HG03520 (cell line): Measurements from ENCODE around the gene CYP20A1.
A peak's percentile ranks its signal among the peaks of the same experiment; 100 is the strongest.
"Not testable (repeated sequence)": the region's sequence is repeated elsewhere in the genome, so short reads cannot be mapped to it uniquely, and the experiment has no call there.

ENCODE experiments used
- ATAC-seq: cut with Tn5 transposase; IDR thresholded peaks from one replicate; pipeline ENCODE4 v1.9.1; 2021; ENCODE audit warnings: mild to moderate bottlenecking, moderate library complexity; ENCODE audit not compliant: unreplicated experiment

CYP20A1 gene

DNA sequence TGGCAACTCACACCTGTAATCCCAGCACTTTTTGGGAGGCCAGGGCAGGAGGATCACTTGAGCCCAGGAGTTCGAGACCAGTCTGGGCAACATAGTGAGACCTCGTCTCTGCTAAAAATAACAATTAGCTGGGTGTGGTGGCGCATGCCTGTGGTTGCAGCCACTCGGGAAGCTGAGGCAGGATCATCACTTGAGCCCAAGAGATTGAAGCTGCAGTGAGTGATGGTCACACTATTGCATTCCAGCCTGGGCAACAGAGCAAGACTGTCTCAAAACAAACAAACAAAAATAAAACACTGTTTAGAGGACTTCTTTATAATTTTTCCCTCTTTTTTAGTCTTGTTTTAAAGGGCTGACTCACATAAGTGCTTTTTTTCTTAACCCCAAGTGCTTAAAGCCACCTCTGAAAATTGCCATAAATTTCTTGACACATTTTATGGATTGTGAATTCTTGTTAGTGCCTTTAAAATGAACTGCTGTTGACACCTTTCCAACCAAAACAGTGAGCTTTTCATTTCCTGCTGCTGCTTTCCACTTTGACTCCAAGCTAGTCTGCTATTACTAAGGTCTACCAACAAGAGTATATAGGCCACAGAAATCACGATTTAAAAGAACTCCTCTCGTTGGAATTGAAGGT, 41.7 kb downstream of the CYP20A1 start:
- ATAC-seq, result no peak

DNA sequence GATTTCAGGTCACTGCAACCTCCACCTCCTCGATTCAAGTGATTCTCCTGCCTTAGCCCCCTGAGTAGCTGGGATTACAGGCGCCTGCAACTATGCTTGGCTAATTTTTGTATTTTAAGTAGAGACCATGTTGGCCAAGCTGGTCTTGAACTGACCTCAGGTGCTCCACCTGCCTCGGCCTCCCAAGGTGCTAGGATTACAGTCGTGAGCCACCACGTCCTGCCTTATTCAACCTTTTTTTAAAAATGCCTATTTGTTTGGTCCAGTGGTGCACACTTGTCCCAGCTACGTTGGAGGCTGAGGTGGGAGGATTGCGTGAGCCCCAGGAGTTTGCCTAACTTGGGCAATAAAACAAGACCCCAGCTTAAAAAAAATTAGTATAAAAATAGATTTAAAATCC, 43.3 kb downstream of the CYP20A1 start:
- ATAC-seq, result no peak

DNA sequence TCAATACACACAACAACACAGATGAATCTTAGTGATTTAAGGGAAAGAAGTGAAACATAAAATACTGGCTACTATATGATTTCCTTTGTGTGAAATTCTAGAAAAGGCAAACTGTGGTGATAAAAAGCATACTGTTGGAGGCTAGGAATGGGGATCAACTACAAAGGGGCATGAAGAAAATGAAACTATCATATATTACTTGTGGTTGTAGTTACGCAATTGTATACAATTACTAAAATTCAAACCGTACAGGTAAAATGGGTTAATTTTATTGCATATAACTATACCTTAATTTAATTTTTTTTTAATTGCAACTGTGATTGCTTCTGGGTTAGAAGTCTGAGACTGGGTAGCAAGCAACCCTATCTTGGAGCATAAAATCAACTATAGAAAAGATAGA, 47.7 kb downstream of the CYP20A1 start:
- ATAC-seq, result no peak

DNA sequence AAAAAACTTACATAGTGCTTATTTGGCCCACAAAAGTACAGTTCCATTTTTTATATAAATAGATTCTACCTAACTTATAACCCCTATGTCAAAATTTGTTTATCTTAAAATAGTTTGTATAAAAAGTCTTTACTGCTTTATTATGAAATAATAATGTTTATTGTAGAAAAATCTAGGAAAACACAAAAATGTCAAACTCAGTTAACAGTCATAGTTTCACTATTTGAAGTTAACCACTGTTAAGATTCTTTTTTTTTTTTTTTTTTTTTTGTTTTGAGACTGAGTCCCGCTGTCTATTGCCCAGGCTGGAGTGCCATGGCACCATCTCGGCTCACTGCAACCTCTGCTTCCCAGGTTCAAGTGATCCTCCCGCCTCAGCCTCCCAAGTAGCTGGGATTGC, 62.8 kb downstream of the CYP20A1 start:
- ATAC-seq, result no peak

DNA sequence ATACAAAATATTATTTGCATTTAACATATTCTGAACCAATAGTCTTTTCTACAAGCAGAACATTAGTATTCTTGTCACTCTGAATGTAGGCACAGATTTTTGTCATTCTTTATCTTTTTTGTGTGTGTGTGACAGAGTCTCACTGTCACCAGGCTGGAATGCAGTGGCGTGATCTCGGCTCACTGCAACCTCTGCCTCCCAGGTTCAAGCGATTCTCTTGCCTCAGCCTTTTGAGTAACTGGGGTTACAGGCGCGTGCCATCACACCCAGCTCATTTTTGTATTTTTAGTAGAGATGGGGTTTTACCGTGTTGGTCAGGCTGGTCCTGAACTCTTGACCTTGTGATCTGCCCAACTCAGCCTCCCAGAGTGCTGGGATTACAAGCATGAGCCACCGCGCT, 63.8 kb downstream of the CYP20A1 start:
- not testable (repeated sequence) for ATAC-seq

DNA sequence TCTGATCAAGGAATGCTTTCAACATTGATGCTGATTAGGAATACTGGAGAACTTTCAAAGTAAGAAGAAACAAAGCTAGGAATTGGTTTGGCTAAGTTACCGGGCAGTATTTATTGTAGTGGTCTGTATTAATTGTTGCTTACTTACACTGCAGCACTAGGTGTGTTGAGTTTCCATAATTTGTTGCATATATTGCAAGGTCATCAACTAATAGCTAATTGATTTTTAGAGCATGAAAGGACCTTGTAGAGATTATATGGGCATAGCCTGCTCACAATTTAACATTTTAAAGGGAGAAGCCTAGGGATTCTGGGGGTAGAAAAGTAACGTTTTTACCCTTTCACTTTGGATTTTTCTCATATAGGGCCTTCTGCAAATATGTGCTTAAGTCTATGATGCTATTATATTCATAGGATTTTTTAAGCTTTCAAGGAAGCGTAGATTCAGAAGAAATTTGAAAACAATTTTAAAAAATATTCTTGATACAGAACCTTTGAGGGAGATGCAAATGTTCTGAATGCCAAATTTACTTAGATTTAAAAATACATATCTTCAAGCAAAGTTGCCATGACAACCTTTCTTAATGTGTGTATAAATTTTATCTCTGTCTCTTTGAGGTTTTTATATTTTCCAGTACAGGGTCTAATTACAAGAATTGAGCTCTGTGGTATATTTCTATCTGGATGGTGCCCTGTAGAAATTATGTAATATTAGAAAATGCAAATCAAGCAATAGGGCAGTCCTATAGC, 72.0 kb downstream of the CYP20A1 start:
- no peak for ATAC-seq

DNA sequence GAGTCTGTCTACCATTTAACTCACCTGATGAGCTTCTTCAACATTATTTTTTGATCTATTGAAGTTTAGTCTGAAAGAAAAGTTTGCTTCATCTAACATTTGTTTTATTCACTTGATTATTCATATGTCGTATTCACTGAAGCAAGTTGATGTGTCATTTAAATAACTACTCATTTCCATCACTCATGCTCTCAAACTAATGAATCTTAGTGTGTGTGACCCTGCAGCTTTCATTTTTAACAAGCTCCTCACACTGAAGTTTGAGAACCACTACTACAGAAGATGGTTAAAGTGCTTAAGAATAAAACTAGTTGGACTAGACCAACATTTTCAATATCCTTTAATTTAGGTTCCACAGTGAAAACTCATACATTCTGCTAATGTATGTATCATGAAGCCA, 87.5 kb downstream of the CYP20A1 start:
- ATAC-seq, result no peak

DNA sequence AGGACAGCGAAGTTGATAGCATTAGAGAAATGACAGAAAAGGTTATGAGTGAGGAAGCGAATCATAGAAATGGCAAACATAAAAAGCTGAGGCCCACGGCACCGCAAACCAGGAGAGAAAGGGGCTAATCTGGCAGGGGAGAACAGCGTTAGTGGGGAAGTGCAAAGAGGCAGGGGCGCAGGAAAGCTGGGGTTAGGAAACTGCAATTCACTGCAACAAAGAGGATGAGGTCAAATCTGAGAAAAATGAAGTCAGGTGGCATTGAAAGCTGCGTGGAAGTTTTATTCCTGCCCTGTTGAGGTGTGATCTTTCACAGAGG, 88.7 kb downstream of the CYP20A1 start:
- peak; percentile 7 for ATAC-seq

DNA sequence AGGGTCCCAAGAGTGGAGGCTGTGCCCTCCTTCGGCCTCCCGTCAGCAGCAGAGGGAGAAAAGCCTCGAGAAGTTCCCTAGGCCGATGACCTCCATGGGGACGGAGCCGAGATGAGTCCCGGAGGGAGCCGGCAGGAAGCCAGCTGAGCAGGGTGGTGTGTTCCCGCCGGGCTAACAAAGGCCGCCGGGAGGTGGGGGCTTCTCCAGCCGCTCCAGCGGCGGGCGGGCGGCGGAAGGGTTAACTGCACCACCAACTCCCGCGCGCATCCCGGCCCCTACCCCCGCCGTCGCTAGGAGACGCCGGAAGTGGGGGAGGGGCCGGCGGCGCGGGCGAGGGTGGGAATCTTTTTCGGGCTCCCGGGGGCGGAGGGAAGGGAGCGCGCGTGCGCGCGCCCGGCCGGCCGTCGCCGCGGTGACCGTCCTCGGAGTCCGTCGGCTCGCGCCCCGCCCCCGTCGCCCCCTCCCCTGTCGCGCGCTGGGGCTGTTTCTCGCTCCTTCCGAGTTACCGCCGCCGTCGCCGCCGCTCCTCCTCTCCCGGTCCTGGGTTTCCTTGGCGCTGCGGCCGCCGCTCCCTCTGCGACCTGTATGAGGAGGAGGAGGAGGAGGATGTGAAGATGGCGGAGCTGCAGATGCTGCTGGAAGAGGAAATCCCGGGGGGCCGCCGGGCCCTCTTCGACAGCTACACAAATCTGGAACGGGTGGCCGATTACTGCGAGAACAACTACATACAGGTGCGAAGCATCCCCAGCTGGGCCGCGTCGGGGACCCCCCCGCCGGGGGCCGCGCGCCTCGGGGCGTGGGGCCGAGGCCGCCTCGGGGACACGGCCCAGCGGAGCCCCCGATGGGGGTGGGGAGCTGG, 89.3 kb downstream of the CYP20A1 start, which contains the start of gene ABI2:
TSS of gene ABI2 (plus strand) at position 494 of the 859 bp plus-strand sequence. CDS start at position 615, 121 bp downstream.
- peak; percentile 50 for ATAC-seq

DNA sequence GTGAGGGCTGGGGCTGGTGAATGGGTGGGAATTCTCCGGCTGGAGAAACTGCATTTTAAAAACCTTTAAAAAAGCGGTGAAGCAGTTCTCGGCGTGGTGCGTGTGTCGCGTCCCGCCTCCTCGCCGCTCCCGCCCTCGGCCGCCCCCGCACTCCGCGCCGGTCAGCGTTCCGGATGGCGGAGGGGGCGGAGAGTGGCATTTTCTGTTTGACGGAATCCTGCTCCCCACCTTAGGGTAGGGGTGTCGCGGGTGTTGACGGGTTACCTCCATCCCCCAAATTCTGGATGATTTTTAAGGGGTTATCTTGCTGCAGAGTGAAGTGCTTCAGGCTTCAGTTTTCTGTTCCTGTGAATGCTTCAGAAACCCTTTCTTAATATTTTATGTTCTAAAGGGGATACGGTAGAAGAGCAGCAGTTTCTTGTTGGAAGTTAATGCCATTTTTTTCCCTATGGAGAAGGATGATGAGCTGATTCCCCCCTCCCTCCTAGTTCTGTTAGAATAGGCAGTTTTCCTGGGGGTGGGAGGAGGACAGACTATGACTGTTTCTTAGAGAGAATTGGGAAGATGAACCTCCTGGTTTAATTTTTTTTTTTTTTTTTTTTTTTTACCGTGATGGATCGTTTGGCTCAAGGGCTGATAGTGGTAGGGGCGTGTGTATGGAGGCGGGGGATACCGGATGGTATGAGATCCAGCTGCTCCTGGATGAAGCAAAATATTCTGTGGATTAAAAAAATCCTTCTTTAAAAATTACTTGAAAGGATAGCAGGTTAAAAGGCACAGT, 90.1 kb downstream of the CYP20A1 start:
- peak; percentile 43 for ATAC-seq

DNA sequence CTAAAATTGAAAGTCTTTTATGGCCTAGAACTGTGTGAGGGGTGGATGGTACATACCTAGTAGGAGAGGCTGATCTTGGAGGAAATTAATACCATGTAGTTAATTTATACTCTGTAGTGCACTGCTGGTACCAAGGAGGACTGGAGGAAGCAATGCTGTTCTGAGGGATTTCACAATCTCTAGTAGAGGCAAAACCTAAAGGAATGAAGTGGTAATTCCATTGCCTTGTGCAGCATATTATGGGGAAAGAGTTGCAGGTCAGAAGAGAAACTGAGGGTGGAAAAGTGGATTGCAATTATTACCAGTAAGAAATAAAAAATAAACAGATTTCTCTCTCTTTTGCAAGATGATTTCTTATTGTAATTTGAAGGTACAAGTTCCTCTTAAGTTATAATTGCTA, 91.6 kb downstream of the CYP20A1 start:
- no peak for ATAC-seq

DNA sequence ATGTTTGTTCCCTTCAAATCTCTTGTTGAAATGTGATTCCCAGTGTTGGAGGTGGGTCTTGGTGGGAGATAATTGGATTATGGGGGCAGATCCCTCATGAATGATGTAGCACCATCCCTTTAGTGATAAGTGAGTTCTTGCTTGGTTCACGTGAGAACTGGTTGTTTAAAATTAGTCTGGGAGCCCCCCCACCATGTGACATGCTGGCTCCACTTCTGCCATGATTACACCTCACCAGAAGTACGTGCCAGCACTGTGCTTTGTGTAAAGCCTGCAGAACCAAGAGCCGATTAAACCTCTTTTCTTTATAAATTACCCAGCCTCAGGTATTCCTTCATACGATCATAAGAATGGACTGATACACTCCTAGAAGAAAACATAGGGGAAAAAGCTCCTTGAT, 99.5 kb downstream of the CYP20A1 start:
- no peak for ATAC-seq

DNA sequence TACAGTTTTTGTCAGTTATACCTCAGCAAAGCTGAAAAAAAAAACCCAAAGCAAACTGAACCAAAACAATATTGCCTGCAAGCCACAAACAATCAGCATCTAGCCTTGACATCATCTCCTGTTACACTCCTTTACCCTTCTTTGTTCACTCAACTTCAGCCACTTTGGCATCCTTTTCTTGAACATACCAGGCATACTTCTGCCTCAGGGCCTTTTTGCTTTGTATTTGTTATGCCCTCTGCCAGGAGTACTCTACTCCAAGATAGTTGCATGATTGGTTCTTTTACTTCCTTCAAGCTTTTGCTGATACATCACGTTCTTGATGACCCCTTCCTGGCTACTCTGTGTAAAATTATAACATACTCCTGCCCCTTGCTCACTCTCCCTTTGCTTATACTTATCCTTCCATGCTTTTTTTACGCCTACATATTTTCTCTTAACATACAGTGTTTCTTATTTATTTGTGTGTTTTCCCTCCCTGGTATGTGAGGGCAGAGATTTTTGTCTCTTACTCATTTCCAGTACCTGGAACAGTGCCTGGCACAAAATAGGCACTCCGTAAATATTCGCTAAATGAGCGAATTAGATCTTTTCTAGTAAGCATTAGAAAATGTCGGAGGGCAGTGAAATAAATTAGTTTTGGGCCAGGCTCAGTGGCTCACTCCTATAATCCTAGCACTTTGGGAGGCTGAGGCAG, 102.1 kb downstream of the CYP20A1 start:
- no peak for ATAC-seq

DNA sequence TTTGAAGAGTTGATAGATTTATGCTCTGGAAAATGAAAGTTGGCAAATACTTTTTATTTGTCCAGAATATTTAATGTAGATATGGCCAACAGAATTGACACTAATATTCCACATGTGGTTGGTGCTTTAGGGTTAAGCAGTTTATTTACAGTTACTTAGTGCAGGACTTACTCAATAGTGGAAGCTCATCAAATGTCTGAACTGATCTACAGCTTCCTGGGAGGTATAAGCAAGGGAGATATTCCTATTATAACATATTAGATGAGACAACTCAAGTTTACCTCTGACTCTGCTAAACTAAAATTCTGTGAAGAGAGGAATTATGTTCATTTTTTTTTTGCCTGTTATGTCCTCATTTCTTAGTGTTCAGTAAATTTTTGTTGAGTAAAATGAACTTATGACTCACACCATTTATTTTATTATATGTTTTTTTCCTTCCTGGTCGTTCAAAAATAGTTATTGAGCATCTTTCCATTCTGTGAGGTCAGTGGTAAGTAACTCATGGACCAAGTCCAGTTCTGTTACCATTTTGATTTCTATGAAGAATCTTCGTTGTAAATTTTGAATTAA, 103.0 kb downstream of the CYP20A1 start:
- ATAC-seq, result no peak

DNA sequence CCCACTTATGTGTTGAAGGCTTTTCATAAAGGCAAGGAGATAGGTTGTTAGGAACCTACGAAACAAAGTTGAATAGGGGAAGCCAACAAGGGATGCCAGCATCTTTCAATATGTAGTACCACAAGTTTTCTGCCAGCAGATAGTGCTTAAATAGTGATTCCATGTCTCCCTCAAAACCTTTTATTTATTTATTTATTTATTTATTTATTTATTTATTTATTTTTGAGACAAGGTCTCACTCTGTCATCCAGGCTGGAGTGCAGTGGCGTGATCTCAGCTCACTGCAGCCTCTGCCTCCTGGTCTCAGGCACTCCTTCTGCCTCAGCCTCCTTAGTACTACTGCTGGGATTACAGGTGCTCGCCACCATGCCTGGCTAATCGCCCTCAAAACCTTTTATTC, 103.6 kb downstream of the CYP20A1 start:
- ATAC-seq, result not testable (repeated sequence)

DNA sequence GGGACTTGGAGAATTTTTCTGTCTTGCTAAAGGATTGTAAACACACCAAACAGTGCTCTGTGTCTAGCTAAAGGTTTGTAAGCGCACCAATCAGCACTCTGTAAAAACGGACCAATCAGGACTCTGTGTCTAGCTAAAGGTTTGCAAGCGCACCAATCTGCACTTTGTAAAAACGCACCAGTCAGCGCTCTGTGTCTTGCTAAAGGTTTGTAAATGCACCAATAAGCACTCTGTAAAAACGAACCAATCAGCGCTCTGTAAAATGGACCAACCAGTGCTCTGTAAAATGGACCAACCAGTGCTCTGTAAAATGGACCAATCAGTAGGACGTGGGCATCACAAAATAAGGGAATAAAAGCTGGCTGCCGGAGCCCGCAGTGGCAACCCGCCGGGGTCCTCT, 105.8 kb downstream of the CYP20A1 start:
- no peak for ATAC-seq

DNA sequence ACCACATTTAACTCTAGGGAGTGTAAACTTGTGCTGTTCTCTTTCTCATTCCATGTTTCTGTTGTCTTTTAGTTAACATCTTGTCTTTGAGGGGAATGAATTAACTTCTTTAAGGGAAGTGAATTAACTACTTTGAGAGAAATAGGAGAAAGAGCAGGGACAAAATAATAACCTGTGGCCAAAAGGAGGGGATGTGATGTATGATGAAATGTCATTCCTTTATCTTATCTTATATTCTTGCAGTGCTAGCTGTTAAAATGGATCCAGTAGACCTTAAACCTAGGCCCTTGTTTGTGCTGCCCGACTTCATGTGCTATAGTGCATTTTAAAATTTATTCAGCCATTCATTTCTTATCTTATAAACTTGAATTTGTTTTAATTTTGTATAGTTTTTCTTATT, 107.8 kb downstream of the CYP20A1 start:
- ATAC-seq, result no peak

DNA sequence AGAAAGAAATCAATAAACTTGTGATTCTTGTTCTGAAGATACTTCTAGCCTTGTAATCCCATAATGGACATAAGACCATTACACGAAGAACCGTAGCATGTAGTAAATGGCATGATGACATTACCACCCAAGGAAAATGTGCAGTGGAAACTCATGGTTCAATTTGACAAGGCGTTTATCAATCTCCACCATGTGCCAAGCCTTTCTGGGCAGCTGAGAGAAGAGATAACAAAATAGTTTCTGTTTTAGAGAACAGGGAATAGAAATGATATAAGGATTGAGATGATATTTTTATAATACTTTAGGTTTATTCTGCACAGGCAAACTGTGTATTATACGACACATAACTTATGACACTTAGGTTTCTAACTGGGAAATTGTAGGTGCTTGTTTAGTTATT, 108.6 kb downstream of the CYP20A1 start:
- no peak for ATAC-seq

DNA sequence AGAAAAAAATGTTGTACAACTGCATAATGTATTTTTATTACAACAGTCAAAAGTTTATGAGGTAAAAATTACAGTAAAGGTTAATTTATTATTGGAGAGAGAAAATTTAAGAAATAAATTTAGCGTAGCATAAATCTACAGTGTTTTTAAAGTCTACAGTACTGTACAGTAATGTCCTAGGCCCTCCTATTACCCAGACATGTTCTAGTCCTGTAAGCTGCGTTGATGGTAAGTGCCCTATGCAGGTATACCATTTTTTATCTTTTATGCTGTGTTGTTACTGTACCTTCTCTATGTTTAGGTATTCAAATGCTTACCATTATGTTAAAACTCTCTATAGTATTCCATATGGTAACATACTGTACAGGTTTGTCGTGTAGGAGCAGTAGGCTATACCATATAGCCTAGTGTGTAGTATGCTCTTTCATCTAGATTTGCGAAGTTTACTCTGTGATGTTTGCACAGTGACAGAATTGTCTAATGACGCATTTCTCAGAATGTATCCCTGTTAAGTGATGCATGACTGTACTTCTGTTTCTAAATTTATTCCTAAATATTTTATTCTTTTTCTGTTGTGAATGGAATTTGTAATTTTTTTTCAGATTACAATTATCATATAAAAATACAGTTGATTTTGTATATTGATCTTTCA, 113.9 kb downstream of the CYP20A1 start:
- no peak for ATAC-seq

DNA sequence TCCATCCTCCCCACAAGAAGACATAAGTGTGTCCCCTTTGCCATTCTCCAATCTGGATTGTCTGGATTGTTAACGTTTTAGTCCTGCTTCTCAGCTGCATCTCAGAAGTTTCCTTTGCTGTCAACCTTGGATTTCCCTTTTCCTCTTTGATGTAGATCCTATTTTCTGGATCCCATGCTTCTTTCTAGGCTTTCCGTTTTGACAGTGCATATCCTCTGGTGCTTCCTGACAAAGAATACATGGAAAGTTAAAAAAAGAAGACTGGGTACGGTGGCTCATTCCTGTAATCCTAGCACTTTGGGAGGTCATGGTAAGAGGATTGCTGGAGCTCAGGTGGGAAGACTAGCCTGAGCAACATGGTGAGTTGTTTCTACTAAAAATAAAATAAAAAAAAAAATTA, 116.1 kb downstream of the CYP20A1 start:
- no peak for ATAC-seq
